HepG2 (cell line): ENCODE data around the gene CEP104. TPM values are rescaled to one million over a fixed set of nuclear protein-coding genes. Genes with fewer than 3 reads are reported as not detected.

ENCODE experiments used
- AFF4 ChIP-seq: sonication (generic); formaldehyde crosslinking; IDR thresholded peaks from 2 replicates; pipeline ENCODE4 v1.4.0; 2020; ENCODE audit warnings: missing genetic modification reagents
- ATF5 ChIP-seq: sonication (generic); formaldehyde crosslinking; IDR thresholded peaks from 2 replicates; pipeline ENCODE4 v1.4.0; 2020; ENCODE audit warnings: mild to moderate bottlenecking, low read depth, missing genetic modification reagents
- GLI4 ChIP-seq: sonication (generic); formaldehyde crosslinking; IDR thresholded peaks from 2 replicates; pipeline ENCODE4 v1.5.1; 2020; ENCODE audit warnings: missing genetic modification reagents, mild to moderate bottlenecking, moderate library complexity, borderline replicate concordance
- REPIN1 ChIP-seq: sonication (generic); formaldehyde crosslinking; IDR thresholded peaks from 2 replicates; pipeline ENCODE4 v1.8.0; 2022; ENCODE audit warnings: missing genetic modification reagents, low read depth, mild to moderate bottlenecking, borderline replicate concordance
- SMARCE1 ChIP-seq: fragments of 450-650 bp; IDR thresholded peaks from 2 replicates; pipeline ENCODE4 v1.6.1; 2017; ENCODE audit warnings: borderline replicate concordance
- TAF15 ChIP-seq: fragments of 200-400 bp; formaldehyde crosslinking; IDR thresholded peaks from one replicate; pipeline ENCODE4 v1.6.1; 2018; ENCODE audit warnings: mild to moderate bottlenecking, low read depth, low read length; ENCODE audit not compliant: poor library complexity, severe bottlenecking
- ZNF317 ChIP-seq: sonication (generic); formaldehyde crosslinking; IDR thresholded peaks from 2 replicates; pipeline ENCODE4 v1.5.0; 2020; ENCODE audit warnings: mild to moderate bottlenecking, missing genetic modification reagents
- ZNF33A ChIP-seq: sonication (generic); formaldehyde crosslinking; IDR thresholded peaks from 2 replicates; pipeline ENCODE4 v1.5.1; 2020; ENCODE audit warnings: missing genetic modification reagents, mild to moderate bottlenecking, moderate library complexity, borderline replicate concordance
- ZNF382 ChIP-seq: sonication (generic); formaldehyde crosslinking; IDR thresholded peaks from 2 replicates; pipeline ENCODE4 v1.5.0; 2020; ENCODE audit warnings: missing genetic modification reagents, mild to moderate bottlenecking, borderline replicate concordance
- ZNF513 ChIP-seq: sonication (generic); formaldehyde crosslinking; conservative IDR thresholded peaks from 2 replicates; pipeline ENCODE4 v1.5.0; 2020; ENCODE audit warnings: missing genetic modification reagents
- polyA plus RNA-seq, 8 experiments: library from polyadenylated mRNA; depleted of rRNA in 3 of 8; stranded (reverse) in 7 of 8; unstranded in 1 of 8; fragments of >200 nt; fragmentation: Illumina TruSeq in 4 of 8; extraction: Trizol in 4 of 8; gene quantifications; 2 replicates each; pipeline versions ENCODE4 v1.2.1 to v1.2.3, GENCODE V29; 2011 to 2016; ENCODE audit warnings: low read depth in 4 of 8, missing spikeins in 1 of 8, mixed read lengths in 1 of 8; ENCODE audit not compliant: insufficient read depth in 1 of 8
- total RNA-seq, 5 experiments: library from RNA; depleted of rRNA; stranded (reverse); fragments of >200 nt; fragmentation: Illumina TruSeq; extraction: Trizol; gene quantifications; 2 replicates each; pipeline ENCODE4 v1.2.3, GENCODE V29; 2016; ENCODE audit warnings: low read depth in 1 of 5
- TF ChIP-seq, protein P1 (sequence below): IDR thresholded peaks from 2 replicates; pipeline ENCODE4 v1.6.1; 2016; ENCODE audit warnings: low read depth, missing genetic modification reagents, missing compliant biosample characterization
- TF ChIP-seq, protein P2 (sequence below): sonication (generic); formaldehyde crosslinking; IDR thresholded peaks from 2 replicates; pipeline ENCODE4; 2020; ENCODE audit warnings: missing genetic modification reagents, mild to moderate bottlenecking, borderline replicate concordance

The CEP104 gene
- total and polyA plus RNA-seq, 2 of the 13 experiments (the other 11 are each of a cell fraction or from before 2014, with no cell fraction given) = 20.4 to 30.1 TPM

DNA sequence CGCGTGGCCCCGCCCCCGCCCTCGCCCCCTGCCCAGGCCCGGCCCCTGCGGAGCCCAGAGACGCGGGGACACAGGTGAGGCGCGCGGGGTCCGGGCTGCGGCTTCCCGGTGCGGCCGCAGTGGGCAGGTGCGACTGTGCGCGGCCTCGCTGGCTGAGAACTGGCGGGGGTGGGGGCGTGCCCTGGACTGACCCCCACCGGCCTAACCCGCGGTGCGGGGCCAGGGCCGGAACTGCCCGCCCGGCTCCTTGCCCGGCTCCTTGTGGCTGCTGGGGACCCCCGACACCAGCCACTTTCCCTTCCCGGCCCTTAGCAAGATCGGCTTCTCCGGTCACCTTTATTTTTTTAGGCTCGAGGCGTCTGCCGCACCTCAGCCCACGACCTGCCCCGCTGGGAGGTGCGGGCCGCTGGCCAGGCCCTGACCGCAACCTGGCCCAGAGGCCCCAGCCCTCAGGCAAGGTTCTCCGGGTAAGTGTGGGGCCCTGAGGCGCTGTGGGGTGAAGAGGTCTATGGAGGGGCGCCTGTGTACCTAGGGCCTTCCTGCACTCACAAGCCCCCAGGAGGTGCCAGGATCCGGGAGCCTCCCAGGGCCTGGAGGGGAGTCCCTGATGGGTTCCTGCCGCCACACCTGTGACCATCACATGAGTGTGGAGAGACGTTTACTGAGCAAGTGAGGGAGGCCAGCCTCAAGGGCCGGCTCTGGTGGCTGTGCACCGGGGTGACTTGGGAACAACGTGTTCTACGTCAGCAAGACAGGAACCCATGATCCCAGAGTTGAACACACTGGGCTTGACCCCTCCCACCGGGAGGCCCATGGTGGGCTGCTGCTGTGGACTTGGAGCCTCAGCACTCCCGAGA lies 84.1 kb downstream of the CEP104 start, which contains the start of gene SMIM1 (continued):
- TF ChIP-seq, protein P1, sequence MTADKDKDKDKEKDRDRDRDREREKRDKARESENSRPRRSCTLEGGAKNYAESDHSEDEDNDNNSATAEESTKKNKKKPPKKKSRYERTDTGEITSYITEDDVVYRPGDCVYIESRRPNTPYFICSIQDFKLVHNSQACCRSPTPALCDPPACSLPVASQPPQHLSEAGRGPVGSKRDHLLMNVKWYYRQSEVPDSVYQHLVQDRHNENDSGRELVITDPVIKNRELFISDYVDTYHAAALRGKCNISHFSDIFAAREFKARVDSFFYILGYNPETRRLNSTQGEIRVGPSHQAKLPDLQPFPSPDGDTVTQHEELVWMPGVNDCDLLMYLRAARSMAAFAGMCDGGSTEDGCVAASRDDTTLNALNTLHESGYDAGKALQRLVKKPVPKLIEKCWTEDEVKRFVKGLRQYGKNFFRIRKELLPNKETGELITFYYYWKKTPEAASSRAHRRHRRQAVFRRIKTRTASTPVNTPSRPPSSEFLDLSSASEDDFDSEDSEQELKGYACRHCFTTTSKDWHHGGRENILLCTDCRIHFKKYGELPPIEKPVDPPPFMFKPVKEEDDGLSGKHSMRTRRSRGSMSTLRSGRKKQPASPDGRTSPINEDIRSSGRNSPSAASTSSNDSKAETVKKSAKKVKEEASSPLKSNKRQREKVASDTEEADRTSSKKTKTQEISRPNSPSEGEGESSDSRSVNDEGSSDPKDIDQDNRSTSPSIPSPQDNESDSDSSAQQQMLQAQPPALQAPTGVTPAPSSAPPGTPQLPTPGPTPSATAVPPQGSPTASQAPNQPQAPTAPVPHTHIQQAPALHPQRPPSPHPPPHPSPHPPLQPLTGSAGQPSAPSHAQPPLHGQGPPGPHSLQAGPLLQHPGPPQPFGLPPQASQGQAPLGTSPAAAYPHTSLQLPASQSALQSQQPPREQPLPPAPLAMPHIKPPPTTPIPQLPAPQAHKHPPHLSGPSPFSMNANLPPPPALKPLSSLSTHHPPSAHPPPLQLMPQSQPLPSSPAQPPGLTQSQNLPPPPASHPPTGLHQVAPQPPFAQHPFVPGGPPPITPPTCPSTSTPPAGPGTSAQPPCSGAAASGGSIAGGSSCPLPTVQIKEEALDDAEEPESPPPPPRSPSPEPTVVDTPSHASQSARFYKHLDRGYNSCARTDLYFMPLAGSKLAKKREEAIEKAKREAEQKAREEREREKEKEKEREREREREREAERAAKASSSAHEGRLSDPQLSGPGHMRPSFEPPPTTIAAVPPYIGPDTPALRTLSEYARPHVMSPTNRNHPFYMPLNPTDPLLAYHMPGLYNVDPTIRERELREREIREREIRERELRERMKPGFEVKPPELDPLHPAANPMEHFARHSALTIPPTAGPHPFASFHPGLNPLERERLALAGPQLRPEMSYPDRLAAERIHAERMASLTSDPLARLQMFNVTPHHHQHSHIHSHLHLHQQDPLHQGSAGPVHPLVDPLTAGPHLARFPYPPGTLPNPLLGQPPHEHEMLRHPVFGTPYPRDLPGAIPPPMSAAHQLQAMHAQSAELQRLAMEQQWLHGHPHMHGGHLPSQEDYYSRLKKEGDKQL (CRISPR knock-in tag) = no peak
- TF ChIP-seq AFF4 (CRISPR knock-in tag) (no peak), ZNF513 (no peak), TAF15 (peak; percentile 49), ZNF33A (CRISPR knock-in tag) (no peak), GLI4 (CRISPR knock-in tag) (no peak; the same call in 1 of the 2 replicates), REPIN1 (no peak), ATF5 (CRISPR knock-in tag) (no peak), ZNF317 (CRISPR knock-in tag) (no peak), SMARCE1 (no peak), ZNF382 (CRISPR knock-in tag) (no peak)
- TF ChIP-seq, protein P2, sequence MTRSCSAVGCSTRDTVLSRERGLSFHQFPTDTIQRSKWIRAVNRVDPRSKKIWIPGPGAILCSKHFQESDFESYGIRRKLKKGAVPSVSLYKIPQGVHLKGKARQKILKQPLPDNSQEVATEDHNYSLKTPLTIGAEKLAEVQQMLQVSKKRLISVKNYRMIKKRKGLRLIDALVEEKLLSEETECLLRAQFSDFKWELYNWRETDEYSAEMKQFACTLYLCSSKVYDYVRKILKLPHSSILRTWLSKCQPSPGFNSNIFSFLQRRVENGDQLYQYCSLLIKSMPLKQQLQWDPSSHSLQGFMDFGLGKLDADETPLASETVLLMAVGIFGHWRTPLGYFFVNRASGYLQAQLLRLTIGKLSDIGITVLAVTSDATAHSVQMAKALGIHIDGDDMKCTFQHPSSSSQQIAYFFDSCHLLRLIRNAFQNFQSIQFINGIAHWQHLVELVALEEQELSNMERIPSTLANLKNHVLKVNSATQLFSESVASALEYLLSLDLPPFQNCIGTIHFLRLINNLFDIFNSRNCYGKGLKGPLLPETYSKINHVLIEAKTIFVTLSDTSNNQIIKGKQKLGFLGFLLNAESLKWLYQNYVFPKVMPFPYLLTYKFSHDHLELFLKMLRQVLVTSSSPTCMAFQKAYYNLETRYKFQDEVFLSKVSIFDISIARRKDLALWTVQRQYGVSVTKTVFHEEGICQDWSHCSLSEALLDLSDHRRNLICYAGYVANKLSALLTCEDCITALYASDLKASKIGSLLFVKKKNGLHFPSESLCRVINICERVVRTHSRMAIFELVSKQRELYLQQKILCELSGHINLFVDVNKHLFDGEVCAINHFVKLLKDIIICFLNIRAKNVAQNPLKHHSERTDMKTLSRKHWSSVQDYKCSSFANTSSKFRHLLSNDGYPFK (CRISPR knock-in tag) = no peak
